OCI-LY3 (cell line): Measurements from ENCODE around the gene MGMT.

ENCODE experiments used
- H2AFZ ChIP-seq: fragments of 200-600, 300-600 bp; shearing (Covaris generic); 2 replicates; pipeline ENCODE4 v1.6.0; 2014; ENCODE audit warnings: antibody characterized with exemption, low read depth, low read length
- H3K27ac ChIP-seq: fragments of 200-600, 300-600 bp; sonication (generic); 2 replicates; pipeline ENCODE4 v1.5.1; 2014; ENCODE audit warnings: mild to moderate bottlenecking, low read length, moderate library complexity, mixed read lengths
- H3K27me3 ChIP-seq: fragments of 200-600, 300-600 bp; sonication (generic); 2 replicates; pipeline ENCODE4 v1.6.1; 2014; ENCODE audit warnings: low read depth, low read length, mixed read lengths
- H3K36me3 ChIP-seq: fragments of 200-600, 300-600 bp; sonication (generic); replicated peaks from 2 replicates; pipeline ENCODE3; 2014; ENCODE audit warnings: low read depth, low read length, mixed read lengths
- H3K4me1 ChIP-seq: fragments of 300-600, 200-600 bp; sonication (generic); 2 replicates; pipeline ENCODE4 v1.6.1; 2014; ENCODE audit warnings: low read length, mixed read lengths
- H3K4me2 ChIP-seq: fragments of 200-600, 300-600 bp; sonication (generic); 2 replicates; pipeline ENCODE4 v1.6.1; 2014; ENCODE audit warnings: low read length, mixed read lengths
- H3K4me3 ChIP-seq: fragments of 300-600, 200-600 bp; sonication (generic); 2 replicates; pipeline ENCODE4 v1.5.1; 2014; ENCODE audit warnings: antibody characterized with exemption, mild to moderate bottlenecking, low read length, moderate library complexity
- H3K79me2 ChIP-seq: fragments of 300-600, 200-600 bp; shearing (Covaris generic); 2 replicates; pipeline ENCODE4 v1.6.1; 2014; ENCODE audit warnings: mild to moderate bottlenecking, low read length, mixed read lengths
- H3K9ac ChIP-seq: fragments of 300-600, 200-600 bp; shearing (Covaris generic); 2 replicates; pipeline ENCODE4 v1.6.0; 2014; ENCODE audit warnings: mild to moderate bottlenecking, low read length, moderate library complexity
- H3K9me3 ChIP-seq: fragments of 200-600, 300-600 bp; shearing (Covaris generic); 2 replicates; pipeline ENCODE4 v1.6.1; 2014; ENCODE audit warnings: low read length, mixed read lengths; ENCODE audit not compliant: insufficient read depth
- H4K20me1 ChIP-seq: fragments of 200-600, 300-600 bp; sonication (generic); 2 replicates; pipeline ENCODE4 v1.6.1; 2016; ENCODE audit warnings: low read length, mixed read lengths; ENCODE audit not compliant: insufficient read depth
- CTCF ChIP-seq: fragments of 200-600, 300-600 bp; sonication (generic); IDR thresholded peaks from 2 replicates; pipeline ENCODE4 v1.5.1; 2014; ENCODE audit warnings: antibody characterized with exemption, low read length, low read depth
- EZH2phosphoT487 ChIP-seq: fragments of 200-600 bp; shearing (Covaris generic); IDR thresholded peaks from 2 replicates; pipeline ENCODE4 v1.6.1; 2018; ENCODE audit warnings: antibody characterized with exemption, mixed run types, low read depth

The MGMT gene

GRCh38 chr10:129693382-129693781 lies 226.3 kb downstream of the MGMT start:
- Histone ChIP-seq H3K4me2 (no peak overlapping the region), H3K9me3 (no peaks in the 10 kb centered on the region), H3K4me3 (no peak overlapping the region), H2AFZ (no peak overlapping the region), H3K79me2 (no peaks in the 10 kb centered on the region), H3K36me3 (no peaks in the 10 kb centered on the region), H3K27me3 (no peaks in the 10 kb centered on the region), H3K4me1 (no peaks in the 10 kb centered on the region), H4K20me1 (no peaks in the 10 kb centered on the region), H3K27ac (no peak overlapping the region), H3K9ac (no peak overlapping the region)
- TF ChIP-seq EZH2phosphoT487 (no peak), CTCF (no peak)

DNA sequence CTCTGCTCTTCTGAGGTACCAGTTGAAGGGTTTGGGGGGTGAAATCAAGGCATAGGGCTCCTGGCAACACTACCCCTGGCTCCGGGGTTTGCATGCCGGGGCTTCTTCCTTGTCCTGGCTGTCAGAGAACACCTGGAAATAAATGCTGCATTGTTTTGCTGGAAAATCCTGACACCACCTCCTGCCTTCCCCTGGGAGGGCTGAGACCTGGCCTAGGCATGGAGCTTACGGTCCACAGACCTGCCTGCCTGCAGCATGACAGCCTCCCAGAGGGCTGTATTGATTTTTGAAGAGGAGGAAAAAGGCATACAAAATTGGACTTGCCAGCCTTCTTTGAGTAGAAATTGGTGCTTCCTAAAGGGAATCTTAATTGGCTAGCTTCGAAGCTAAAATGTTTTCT lies 227.1 kb downstream of the MGMT start:
- TF ChIP-seq CTCF (no peak), EZH2phosphoT487 (no peak)
- no peaks in the 10 kb centered on the region for H3K4me1 ChIP-seq
- H3K9me3 ChIP-seq: no peaks in the 10 kb centered on the region
- no peaks in the 10 kb centered on the region for H3K79me2 ChIP-seq
- no peak overlapping the region for H3K4me2 ChIP-seq
- H3K27me3 ChIP-seq: no peaks in the 10 kb centered on the region
- no peak overlapping the region for H3K4me3 ChIP-seq
- no peak overlapping the region for H2AFZ ChIP-seq
- H4K20me1 ChIP-seq: no peaks in the 10 kb centered on the region
- H3K36me3 ChIP-seq: no peaks in the 10 kb centered on the region
- H3K27ac ChIP-seq: no peak overlapping the region
- H3K9ac ChIP-seq: no peak overlapping the region

- Histone ChIP-seq H3K4me1 (no peaks in the 10 kb centered on the region), H3K9me3 (no peaks in the 10 kb centered on the region), H3K79me2 (no peaks in the 10 kb centered on the region), H3K4me2 (no peak overlapping the region), H3K36me3 (no peaks in the 10 kb centered on the region), H3K4me3 (no peak overlapping the region), H3K9ac (no peak overlapping the region), H3K27ac (no peak overlapping the region), H2AFZ (no peak overlapping the region), H4K20me1 (no peaks in the 10 kb centered on the region), H3K27me3 (no peaks in the 10 kb centered on the region)
- TF ChIP-seq EZH2phosphoT487 (no peak), CTCF (no peak)
Measured at GRCh38 chr10:129694691-129695243, 227.7 kb downstream of the MGMT start.

DNA sequence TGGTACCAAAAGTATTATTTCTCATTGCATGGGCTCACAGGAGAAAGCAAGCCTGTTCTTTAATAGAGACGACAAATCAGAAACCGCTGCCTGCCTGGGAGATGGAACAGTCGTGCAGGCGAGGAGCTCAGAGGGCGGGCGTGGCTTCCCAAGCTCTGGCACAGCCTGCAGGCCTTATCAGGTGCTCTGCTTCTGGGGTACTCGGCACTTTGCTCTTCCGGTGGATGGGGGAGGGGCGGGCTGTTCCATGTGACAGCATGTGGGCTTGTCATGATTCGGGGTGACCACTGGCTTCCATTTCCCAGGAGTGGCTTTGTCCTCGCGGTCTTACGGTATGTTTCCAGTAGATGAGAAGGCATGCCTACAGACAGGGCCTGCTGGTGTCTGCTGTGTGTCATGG lies 228.6 kb downstream of the MGMT start:
- H3K9me3 ChIP-seq: no peaks in the 10 kb centered on the region
- no peak overlapping the region for H3K4me3 ChIP-seq
- no peaks in the 10 kb centered on the region for H4K20me1 ChIP-seq
- H3K27me3 ChIP-seq: no peaks in the 10 kb centered on the region
- H2AFZ ChIP-seq: no peak overlapping the region
- H3K4me1 ChIP-seq: no peaks in the 10 kb centered on the region
- no peak for TF ChIP-seq EZH2phosphoT487
- TF ChIP-seq CTCF: no peak
- H3K9ac ChIP-seq: no peak overlapping the region
- H3K27ac ChIP-seq: no peak overlapping the region
- H3K36me3 ChIP-seq: no peaks in the 10 kb centered on the region
- no peaks in the 10 kb centered on the region for H3K79me2 ChIP-seq
- H3K4me2 ChIP-seq: no peak overlapping the region
